Smooth muscle cell (in vitro differentiated cells): ENCODE results near the gene OTOP2. TPM values are rescaled to one million over a fixed set of nuclear protein-coding genes. Genes with fewer than 3 reads are reported as not detected.

Experiments used
- DNase-seq: peaks from one replicate; lab custom pipeline; 2025; ENCODE audit not compliant: unreplicated experiment; lab: John Stamatoyannopoulos, UW
- H2AFZ ChIP-seq: fragments of 200-600 bp; sonication (generic); 2 replicates; pipeline ENCODE4 v1.6.0; 2016; ENCODE audit warnings: antibody characterized with exemption, low read depth, mild to moderate bottlenecking
- H3F3A ChIP-seq: fragments of 200-600 bp; sonication (generic); 2 replicates; pipeline ENCODE4 v1.6.0; 2017; ENCODE audit warnings: antibody characterized with exemption, low read depth
- H3K27ac ChIP-seq: fragments of 200-600 bp; sonication (generic); 2 replicates; pipeline ENCODE4 v1.5.1; 2016; ENCODE audit warnings: low read depth, mild to moderate bottlenecking
- H3K27me3 ChIP-seq: fragments of 200-600 bp; sonication (generic); 2 replicates; pipeline ENCODE4 v1.6.1; 2016; ENCODE audit warnings: low read depth, mild to moderate bottlenecking
- H3K36me3 ChIP-seq: fragments of 200-600 bp; sonication (generic); 2 replicates; pipeline ENCODE4 v1.5.1; 2016; ENCODE audit warnings: low read depth
- H3K4me1 ChIP-seq: fragments of 200-600 bp; sonication (generic); 2 replicates; pipeline ENCODE4 v1.5.1; 2016; ENCODE audit warnings: low read depth
- H3K4me2 ChIP-seq: fragments of 200-600 bp; sonication (generic); 2 replicates; pipeline ENCODE4 v1.6.0; 2016; ENCODE audit warnings: mild to moderate bottlenecking
- H3K4me3 ChIP-seq: fragments of 200-600 bp; sonication (generic); 2 replicates; pipeline ENCODE4 v1.5.1; 2016; ENCODE audit warnings: mild to moderate bottlenecking
- H3K79me2 ChIP-seq: fragments of 200-600 bp; sonication (generic); 2 replicates; pipeline ENCODE4 v1.6.0; 2016; ENCODE audit warnings: low read depth, mild to moderate bottlenecking
- H3K9ac ChIP-seq: fragments of 200-600 bp; sonication (generic); 2 replicates; pipeline ENCODE4 v1.6.0; 2016; ENCODE audit warnings: low read depth
- H3K9me3 ChIP-seq: fragments of 200-600 bp; sonication (generic); replicated peaks from 2 replicates; pipeline ENCODE4 v1.5.1; 2016; ENCODE audit warnings: low read depth
- H4K20me1 ChIP-seq: fragments of 200-600 bp; sonication (generic); 2 replicates; pipeline ENCODE4 v1.6.0; 2016; ENCODE audit warnings: low read depth
- CTCF ChIP-seq: fragments of 200-600 bp; sonication (generic); IDR thresholded peaks from 2 replicates; pipeline ENCODE4 v1.5.1; 2017; ENCODE audit warnings: borderline replicate concordance, mild to moderate bottlenecking, antibody characterized with exemption; ENCODE audit not compliant: insufficient read depth, poor library complexity, severe bottlenecking
- WGBS: methylation state at CpG from one replicate; pipeline ENCODE4 v1.1.7; 2016; ENCODE audit warnings: low lambda C conversion rate; 5-methylcytosine and 5-hydroxymethylcytosine counted together
- polyA plus RNA-seq: library from polyadenylated mRNA; unstranded; fragments of >200 nt; fragmentation: Nextera tagmentation; extraction: Ambion mirVana; gene quantifications from 2 replicates; pipeline ENCODE4 v1.2.1, GENCODE V29; 2016
- total RNA-seq: library from RNA; depleted of rRNA; stranded (reverse); fragments of >200 nt; gene quantifications from 2 replicates; pipeline ENCODE4 v1.2.3, GENCODE V29; 2014

The OTOP2 gene
- total and polyA plus RNA-seq, 2 experiments from 2014 or later: not detected

DNA sequence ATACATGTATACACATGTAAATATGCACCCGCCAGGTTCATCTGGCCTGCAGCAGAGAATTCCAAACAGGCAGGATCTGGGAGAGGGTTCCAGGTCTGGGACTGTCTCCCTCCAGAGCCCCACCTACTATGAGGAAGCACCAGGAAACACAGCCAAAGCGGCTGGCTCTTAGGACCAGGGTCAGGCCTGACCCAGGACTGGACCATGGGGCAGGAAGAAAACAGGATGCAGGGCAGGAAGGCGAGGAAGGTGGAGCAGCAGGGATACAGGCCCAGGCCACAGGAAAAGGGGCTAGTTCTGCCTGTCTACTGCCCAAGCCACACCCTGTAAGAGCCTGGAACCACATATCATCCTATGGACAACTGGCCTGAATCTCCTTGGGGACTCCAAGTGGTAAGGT, 46.3 kb downstream of the OTOP2 start:
- H3K9me3 ChIP-seq: no peaks in the 10 kb centered on the region
- WGBS: 95% methylated on average over 3 of the region's 3 CpGs
- no peak overlapping the region for H3K4me3 ChIP-seq
- H4K20me1 ChIP-seq: no peaks in the 10 kb centered on the region
- H3K27ac ChIP-seq: no peak overlapping the region
- no peak overlapping the region for H3K4me2 ChIP-seq
- no peaks in the 10 kb centered on the region for H3K4me1 ChIP-seq
- no peaks in the 10 kb centered on the region for H3K36me3 ChIP-seq
- peaks cover 43% of the 10 kb centered on the region for H3K27me3 ChIP-seq
- no peak for DNase-seq
- H3K9ac ChIP-seq: no peak overlapping the region
- H2AFZ ChIP-seq: no peak overlapping the region
- H3K79me2 ChIP-seq: no peaks in the 10 kb centered on the region
- TF ChIP-seq CTCF: no peak
- H3F3A ChIP-seq: no peaks in the 10 kb centered on the region

GRCh38 chr17:74971069-74971841, 47.2 kb downstream of the OTOP2 start:
- WGBS: 70% methylated on average over 8 of the region's 8 CpGs

DNA sequence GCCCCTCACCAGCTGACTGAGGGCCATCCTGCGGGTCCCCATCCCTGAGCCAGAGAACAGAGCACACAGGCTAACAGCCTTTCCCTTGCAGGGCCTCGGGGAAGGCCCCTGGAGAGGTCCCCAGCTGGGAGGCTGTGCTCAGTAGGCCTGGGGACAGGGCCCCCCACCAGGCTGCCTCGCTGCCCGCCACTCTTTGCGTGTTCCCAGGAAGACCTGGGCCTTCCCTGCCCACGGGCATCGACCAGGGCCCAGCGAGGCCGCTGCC, 47.7 kb downstream of the OTOP2 start:
- Histone ChIP-seq H4K20me1 (no peaks in the 10 kb centered on the region), H3K36me3 (no peaks in the 10 kb centered on the region), H3K4me2 (peak overlapping the region; percentile 93), H3K27me3 (peaks cover 45% of the 10 kb centered on the region), H3K4me3 (peak overlapping the region; percentile 63), H3K79me2 (no peaks in the 10 kb centered on the region), H3K4me1 (no peaks in the 10 kb centered on the region), H3K9ac (no peak overlapping the region), H3K9me3 (no peaks in the 10 kb centered on the region), H3F3A (no peaks in the 10 kb centered on the region), H2AFZ (no peak overlapping the region), H3K27ac (no peak overlapping the region)
- WGBS: 22% methylated on average over 9 of the region's 9 CpGs
- no peak for DNase-seq
- TF ChIP-seq CTCF: no peak

More at GRCh38 chr17:74971069-74971841, 47.2 kb downstream of the OTOP2 start:
- Histone ChIP-seq H3K4me1 (no peaks in the 10 kb centered on the region), H3K4me3 (peak overlapping the region; percentile 63), H3K36me3 (no peaks in the 10 kb centered on the region), H3K9me3 (no peaks in the 10 kb centered on the region), H3K4me2 (peak overlapping the region; percentile 93), H2AFZ (no peak overlapping the region), H3K9ac (no peak overlapping the region), H4K20me1 (no peaks in the 10 kb centered on the region), H3K27me3 (peaks cover 45% of the 10 kb centered on the region), H3K27ac (no peak overlapping the region), H3F3A (no peaks in the 10 kb centered on the region), H3K79me2 (no peaks in the 10 kb centered on the region)
- no peak for DNase-seq
- no peak for TF ChIP-seq CTCF
